GM21526 (cell line): ENCODE data around the gene SSBP1.
"Not testable (repeated sequence)": the region's sequence is repeated elsewhere in the genome, so short reads cannot be mapped to it uniquely, and the experiment has no call there.

Source experiments
- ATAC-seq: cut with Tn5 transposase; IDR thresholded peaks from one replicate; pipeline ENCODE4 v1.9.1; 2021; ENCODE audit warnings: moderate library complexity; ENCODE audit not compliant: unreplicated experiment, low FRiP score

Gene SSBP1

GRCh38 chr7:141708351-141708750, 29.8 kb upstream of the SSBP1 start, which contains the start of gene WEE2:
Gene WEE2, plus strand, starts transcription at chr7:141708353. Its CDS starts 406 bp downstream, at chr7:141708759.
- no peak for ATAC-seq

GRCh38 chr7:141709318-141709717, 28.8 kb upstream of the SSBP1 start:
- ATAC-seq = no peak

DNA sequence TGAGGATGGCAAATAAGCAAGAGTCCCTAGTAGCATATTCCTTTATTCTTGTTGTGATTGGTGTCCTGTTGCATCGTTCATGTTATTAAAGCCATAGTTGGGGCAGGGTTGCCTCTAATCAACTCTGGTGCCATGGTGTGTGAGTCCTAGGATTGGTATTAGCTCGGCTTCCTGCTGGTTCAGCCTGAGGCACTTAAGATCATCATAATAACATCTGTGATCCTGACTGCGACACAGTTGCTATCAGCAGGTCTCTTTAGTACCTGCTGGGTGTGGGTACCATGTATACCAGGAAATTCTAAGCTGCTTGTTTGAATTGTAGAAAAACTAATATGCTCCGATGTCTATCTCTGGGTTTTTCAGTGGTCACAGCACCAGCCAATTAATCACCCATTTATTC, 28.4 kb upstream of the SSBP1 start:
- no peak for ATAC-seq

- ATAC-seq = no peak
Observed at GRCh38 chr7:141710301-141710700, 27.9 kb upstream of the SSBP1 start.

- ATAC-seq = no peak
Observed at GRCh38 chr7:141712603-141713255, 25.4 kb upstream of the SSBP1 start.

DNA sequence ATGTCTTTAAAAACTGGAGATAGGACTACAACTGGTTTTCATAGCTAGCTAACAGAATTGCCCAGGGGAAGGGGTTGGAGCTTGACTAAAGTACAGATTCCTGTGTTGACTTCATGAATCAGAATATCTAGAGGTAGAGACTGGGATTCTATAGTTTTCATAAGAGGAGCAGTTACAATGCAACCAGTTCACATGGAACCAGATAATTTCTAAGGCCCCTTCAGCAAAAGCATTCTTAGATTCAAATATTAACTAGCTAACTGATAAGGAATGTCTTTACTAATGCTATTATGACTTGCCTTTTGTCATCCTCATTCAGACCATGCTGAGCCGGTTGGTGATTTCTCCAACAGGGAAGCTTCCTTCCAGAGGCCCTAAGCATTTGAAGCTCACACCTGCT, 24.3 kb upstream of the SSBP1 start:
- ATAC-seq = no peak

DNA sequence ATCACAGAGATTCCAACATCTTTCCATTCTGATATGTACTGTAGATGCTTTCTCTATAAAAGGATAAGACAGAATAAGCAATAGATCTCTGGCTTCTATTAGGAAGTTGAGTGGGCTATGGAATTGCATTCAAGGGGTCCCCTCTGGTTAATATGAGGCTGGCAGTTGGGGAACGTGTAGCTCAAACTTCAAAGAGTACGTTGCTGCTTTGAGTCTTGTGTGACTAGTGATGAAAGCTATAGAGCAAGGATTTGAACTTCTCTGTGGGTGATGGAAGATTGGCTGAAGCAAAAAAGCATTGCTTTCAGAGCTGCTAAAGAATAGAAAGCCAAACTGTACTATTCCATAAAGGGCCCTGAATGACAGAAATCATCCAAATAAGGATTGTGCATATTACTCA, 23.6 kb upstream of the SSBP1 start:
- no peak for ATAC-seq

DNA sequence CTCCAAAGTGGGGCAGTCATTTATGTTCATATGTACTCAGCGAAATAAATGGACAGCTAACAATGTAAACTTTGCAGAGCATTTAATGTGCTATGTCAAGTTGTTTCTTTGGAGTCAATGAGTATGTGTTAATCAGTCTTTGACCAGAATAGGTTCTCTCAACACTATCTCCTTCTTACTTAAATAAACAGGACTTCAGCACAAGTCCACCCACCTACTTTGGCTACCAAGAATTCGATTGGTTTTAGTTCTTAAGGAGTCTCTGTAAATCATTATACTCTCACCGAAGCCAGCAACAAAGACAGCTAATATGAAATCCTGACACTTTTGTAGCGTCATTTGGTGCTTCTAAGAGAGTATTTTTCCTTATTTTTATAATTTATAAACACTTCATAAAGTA, 23.1 kb upstream of the SSBP1 start:
- ATAC-seq = no peak

DNA sequence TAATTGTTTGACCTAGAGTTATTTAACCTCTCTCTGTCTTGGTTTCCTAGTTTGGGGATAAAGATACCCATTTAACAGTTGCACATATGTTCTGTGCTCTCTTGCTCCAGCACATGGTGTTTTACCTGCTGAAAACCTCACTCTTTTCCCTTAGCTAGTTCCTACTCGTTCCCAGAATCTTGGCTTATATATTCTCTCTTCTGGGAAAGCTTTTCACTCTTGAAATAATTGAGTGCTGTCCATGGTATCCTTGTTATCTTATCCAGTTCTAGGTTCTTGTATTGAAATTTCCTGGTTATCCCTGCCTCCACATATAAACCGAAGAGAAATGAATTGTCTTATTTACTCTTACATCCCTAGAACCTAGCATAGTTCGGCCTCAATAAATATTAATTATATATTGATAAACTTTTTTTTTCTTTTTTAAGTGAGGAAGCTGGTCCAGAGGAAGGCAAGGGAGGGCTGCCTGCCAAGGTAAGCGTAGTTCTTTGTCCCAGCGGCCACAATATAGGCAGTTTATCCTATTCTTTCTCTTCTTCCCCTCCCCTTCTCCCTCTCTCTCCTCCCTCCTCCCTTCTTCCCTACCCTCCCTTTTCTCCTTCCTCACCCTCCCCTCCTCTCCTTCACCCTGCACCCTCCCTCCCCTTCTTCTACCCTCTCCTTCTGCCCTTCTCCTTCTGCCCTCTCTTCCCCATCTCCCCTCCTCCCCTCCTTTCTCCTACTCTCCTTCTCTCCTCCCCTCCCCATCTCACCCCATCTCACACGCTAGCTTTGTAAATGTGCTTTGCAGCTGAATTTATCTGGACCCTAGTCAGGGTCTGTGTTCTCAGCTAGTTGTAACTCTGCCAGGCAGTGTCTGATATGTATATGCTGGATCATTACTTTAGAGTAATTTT, 22.1 kb upstream of the SSBP1 start:
- ATAC-seq = no peak

DNA sequence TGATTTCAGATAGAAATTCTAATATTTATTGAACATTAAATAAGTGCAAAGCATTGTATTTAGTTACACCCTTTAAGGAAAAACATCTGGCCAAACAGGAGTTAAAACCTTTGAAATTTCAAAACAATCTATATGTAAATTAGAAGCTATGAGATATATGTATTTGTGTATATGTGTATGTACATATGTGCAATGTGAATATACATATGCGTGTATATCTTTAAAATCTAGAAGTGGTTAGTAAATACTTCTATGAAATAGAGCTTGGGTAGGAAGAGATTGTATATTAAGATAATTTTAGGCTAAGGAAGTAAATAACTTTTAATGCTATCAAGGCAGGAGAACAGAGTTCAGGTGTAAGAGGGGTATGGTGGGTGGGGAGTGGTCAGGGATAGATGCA, 20.7 kb upstream of the SSBP1 start:
- no peak for ATAC-seq

- ATAC-seq = no peak
Observed at GRCh38 chr7:141722529-141722928, 15.6 kb upstream of the SSBP1 start.

- ATAC-seq = no peak
Observed at GRCh38 chr7:141729020-141729419, 9.1 kb upstream of the SSBP1 start.

- ATAC-seq = no peak
Observed at GRCh38 chr7:141731476-141732149, 6.5 kb upstream of the SSBP1 start.

DNA sequence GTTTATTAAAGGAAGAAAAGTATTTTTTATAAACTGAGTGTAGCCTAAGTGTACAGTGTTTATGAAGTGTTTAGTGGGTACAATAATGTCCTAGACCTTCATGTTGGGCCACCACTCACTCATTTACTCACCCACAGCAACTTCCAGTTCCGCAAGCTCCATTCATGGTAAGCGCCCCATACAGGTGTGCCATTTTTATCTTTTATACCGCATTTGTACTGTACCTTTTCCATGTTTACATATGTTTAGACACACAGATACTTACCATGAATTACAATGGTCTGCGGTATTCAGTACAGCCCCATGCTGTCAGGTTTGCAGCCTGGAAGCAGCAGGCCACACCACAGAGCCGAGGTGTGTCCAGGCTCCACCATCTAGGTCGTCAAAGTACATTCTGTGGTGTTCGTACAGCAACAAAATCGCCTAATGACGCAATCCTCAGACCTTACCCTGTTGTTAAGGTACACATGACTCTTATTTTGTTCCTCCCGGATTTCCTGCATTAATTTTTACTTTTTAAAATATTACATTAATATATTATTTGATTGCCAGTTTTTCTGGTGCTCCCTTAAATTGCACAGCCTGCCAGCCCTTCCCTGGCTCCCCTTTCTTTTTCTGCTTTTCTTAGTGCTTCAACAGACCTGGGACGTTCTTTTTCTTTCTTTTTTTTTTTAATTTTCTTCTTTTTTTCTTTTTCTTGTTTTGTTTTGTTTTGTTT, 881 bp upstream of the SSBP1 start:
- no peak for ATAC-seq

DNA sequence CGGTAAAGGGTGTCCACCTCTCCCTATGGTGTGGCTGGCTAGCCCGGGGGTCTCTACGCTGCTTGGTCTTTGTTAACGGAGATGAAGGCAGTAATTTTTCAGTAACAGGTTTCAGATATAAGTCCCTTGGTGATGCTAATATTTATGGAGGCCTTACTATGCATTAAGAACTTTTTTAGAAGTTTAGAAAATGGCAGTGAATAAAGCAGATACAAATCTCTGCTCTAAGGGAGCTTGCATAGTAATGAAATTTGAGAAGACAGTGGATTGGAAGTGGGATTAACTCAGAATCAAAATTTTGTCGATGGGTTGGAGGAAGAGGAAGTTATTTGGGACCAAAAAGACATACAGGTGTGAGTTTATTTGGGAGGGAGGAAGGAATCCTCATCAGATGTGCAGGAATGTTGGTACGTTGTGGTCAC, 445 bp downstream of the SSBP1 start:
- ATAC-seq = no peak

DNA sequence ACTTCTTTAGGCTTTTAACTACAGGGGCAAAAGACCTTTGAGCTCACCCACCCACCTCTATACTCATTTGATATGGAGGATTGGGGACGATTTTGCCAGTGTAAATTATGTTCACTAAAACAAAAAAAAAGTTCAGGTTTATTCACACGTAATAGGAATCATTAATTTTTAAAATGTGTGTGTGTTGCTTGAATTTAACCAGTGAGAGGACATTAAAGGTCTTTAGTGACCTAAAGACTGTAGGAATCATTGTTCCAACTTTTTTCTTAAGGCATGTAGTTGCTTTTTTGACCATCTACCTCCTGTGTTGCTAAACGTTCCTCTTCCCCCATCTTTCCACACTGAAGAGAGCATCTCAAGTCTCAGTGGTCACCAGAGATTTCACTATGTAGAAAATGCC, 1.1 kb downstream of the SSBP1 start:
- ATAC-seq = no peak

- no peak for ATAC-seq
Observed at GRCh38 chr7:141742229-141742628, 4.1 kb downstream of the SSBP1 start.

- no peak for ATAC-seq
Observed at GRCh38 chr7:141744131-141744530, 6.0 kb downstream of the SSBP1 start.

GRCh38 chr7:141748396-141748795, 10.2 kb downstream of the SSBP1 start:
- ATAC-seq = no peak

DNA sequence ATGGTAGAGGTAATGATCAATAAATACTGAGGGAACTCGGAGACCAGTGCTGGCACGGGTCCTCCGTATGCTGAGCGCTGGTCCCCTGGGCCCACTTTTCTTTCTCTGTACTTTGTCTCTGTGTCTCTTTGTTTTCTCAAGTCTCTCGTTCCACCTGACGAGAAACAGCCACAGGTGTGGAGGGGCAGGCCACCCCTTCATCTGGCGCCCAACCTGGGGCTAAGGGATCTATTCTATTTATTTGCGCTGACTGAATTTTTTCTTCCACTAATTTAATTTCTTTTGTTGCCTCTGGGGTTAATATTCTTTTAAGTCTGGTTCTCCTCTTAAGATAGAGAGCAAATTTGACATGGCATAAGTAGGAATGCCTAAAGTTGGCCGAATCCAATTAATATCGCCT, 13.7 kb downstream of the SSBP1 start:
- not testable (repeated sequence) for ATAC-seq

DNA sequence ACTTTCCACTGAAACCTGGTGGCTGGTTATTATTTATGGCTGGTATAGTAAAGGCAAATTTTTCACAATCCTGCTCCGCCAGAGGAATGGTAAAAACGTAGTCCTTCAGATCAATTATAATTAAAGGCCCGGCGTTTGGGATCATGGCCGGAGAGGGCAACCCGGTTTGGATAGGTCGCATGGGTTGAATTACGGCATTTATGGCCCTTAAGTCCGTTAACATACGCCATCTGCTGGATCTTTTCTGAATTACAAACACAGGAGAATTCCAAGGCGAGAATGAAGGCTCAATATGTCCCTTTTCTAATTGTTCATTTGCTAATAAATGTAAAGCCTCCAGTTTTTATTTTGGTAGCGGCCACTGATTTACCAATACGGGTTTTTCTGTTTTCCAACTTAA, 14.5 kb downstream of the SSBP1 start:
- ATAC-seq = no peak
